ENCODE results near the gene DDX55. TPM values are rescaled to one million over a fixed set of nuclear protein-coding genes. Genes with fewer than 3 reads are reported as not detected.
A peak's percentile ranks its signal among the peaks of the same experiment; 100 is the strongest.

The DDX55 gene
- total RNA-seq, 1 experiment from 2014 or later = 23.5 TPM

DNA sequence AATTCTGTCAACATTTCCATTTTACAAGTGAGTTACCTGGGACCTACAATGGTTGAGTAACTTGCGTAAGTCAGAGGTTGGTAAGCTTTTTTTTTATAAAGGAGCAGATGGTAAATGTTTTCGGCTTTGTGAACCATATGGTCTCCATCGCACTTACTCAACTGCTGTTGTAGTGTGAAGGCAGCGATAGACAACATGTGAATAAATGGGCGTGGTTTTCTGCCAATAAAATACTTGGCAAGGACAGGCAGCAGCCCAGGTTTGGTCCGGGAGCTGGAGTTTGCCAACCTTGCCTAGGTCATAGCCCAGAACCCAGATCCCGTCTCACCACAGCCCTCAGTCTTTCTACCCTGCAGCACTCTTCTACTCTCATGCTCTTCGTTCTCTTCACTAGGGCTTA, 6.3 kb downstream of the DDX55 start:
- DNase-seq (ENCODE audit: low read depth) = no peak

- DNase-seq (ENCODE audit: low read depth) = no peak
Measured at GRCh38 chr12:123614110-123614509, 12.2 kb downstream of the DDX55 start.

GRCh38 chr12:123614531-123614930, 12.6 kb downstream of the DDX55 start:
- DNase-seq (ENCODE audit: low read depth) = peak; percentile 84

GRCh38 chr12:123617144-123617543, 15.2 kb downstream of the DDX55 start:
- DNase-seq (ENCODE audit: low read depth) = no peak

DNA sequence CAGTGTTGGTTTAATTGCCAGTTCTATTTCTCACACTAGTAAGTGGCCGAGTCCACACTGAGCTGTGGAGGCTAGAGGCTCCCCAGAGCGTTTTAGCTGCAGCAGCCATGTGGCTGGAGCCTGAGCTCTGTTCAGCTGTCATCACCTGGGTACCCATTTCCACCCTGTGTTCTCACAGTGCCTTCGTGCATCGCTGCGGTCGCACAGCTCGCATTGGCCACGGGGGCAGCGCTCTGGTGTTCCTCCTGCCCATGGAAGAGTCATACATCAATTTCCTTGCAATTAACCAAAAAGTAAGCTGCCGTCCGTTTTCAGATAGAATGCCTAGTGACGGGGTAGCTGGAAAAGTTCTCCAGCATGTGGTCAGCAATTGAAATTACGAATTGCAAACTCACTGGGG, 15.7 kb downstream of the DDX55 start:
- no peak for DNase-seq (ENCODE audit: low read depth)

DNA sequence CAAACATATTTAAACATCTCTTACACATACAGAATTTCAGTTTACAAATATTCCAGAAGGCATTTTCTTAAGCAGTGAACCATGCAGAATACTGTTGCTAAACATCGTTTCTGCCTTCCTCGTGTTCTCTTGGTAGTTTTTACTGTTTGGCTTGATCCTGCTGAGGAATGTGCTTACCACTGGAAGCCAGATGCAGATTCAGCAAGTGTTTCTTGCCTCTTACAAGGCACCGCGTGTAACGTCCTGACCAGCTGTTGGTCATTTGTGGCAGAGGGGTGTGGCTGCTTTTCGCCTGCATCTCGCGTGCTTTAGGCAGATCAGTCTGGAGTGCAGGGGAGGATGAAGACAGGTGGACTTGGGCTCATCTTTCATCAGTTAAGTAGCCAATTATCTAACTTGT, 19.2 kb downstream of the DDX55 start:
- no peak for DNase-seq (ENCODE audit: low read depth)

- DNase-seq (ENCODE audit: low read depth) = no peak
Measured at GRCh38 chr12:123621619-123622530, 20.0 kb downstream of the DDX55 start.

GRCh38 chr12:123633379-123634141, 31.7 kb downstream of the DDX55 start, which contains the start of the genes EIF2B1 and GTF2H3:
EIF2B1 (minus strand) TSS chr12:123633686; CDS start chr12:123633557, 129 bp downstream.
GTF2H3 (plus strand) TSS chr12:123633829; CDS start chr12:123633860, 31 bp downstream.
- peak; percentile 96 for DNase-seq (ENCODE audit: low read depth)

DNA sequence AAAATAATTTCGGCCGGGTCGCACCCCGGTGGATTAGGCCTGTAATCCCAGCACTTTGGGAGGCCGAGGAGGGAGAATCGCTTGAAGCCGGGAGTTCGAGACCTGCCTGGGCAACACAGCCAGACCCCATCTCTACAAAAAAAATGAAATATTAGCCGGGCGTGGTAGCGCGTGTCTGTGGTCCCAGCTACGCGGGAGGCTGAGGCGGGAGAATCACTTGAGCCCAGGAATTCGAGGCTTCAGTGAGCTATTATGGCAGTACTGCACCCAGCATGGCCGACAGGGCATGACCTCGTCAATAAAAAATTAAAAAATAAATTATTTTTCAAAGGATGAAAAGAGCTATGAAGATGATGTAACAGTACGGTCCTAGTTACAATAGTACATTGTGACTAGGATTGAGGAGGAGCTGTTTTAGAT, 32.3 kb downstream of the DDX55 start:
- DNase-seq (ENCODE audit: low read depth) = peak; percentile 2

DNA sequence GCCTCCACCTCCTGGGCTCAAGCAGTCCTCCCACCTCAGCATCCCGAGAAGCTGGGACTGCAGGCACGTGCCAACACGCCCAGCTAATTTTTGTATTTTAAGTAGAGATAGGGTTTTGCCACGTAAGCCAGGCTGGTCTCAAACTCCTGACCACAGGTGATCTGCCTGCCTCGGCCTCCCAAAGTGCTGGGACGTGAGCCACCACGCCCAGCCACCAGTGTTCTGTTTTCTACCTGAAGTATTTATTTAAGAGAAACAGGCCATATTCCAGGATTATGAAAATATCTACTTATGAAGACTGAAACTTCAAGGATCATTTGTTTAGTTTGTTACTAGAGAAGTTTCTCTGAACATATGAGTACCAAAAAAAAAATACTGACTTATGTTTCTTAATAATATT, 42.0 kb downstream of the DDX55 start:
- DNase-seq (ENCODE audit: low read depth) = no peak

DNA sequence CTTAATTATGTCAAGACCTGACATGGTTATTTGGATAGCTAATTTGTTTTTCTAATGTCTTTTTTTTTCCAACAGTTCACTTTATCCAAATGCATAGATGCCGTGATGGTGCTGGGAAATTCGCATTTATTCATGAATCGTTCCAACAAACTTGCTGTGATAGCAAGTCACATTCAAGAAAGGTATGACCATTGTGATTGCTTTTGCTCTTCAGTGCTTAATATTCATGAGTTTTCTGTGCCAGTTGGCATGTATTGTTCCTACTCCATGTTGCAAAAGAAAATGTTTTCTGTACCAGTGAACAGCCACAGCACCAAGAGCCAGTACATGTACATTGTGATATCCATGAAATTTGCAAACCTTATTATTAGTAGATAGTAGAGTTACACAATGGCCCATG, 43.5 kb downstream of the DDX55 start:
- no peak for DNase-seq (ENCODE audit: low read depth)

- no peak for DNase-seq (ENCODE audit: low read depth)
Measured at GRCh38 chr12:123645878-123646277, 44.0 kb downstream of the DDX55 start.

- DNase-seq (ENCODE audit: low read depth) = no peak
Measured at GRCh38 chr12:123648401-123648800, 46.5 kb downstream of the DDX55 start.

GRCh38 chr12:123654129-123654701, 52.3 kb downstream of the DDX55 start:
- DNase-seq (ENCODE audit: low read depth) = no peak

DNA sequence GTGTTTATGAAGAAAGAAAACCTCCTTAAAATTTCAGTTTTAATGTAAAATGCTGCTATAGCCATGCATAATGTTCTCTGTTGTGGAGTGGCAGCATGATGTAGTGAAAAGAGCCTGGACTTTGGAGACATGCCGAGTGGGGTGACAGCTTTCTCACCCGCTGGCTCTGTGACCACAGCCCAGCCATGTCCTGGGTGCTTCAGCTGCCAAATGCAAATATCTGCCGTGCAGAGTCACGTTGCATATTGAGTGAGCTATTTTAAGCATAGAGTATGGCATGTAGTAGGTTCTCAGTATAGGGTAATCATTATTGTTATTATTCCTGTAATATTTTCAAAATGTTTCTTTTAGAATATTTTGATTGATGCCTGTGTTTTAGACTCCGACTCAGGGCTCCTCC, 53.5 kb downstream of the DDX55 start:
- no peak for DNase-seq (ENCODE audit: low read depth)

DNA sequence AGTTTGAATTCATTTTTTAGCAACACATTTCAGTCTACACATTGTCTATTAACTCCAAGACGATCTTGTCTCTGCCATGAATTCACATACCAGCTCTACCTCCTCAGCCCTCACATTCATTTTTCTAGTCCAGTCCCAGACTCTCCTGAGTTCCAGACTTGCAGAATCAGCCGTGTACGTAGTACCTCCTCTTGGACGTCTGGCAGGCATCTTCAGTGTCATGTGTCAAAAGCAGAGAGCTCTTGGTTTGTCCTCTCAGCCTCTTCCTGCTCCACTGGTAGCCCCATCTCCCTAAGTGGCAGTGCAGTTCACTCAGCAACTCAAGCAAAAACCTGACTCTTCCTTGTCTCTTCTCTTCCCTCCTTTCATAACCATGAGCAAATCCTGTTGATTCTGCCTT, 54.5 kb downstream of the DDX55 start:
- DNase-seq (ENCODE audit: low read depth) = no peak

- DNase-seq (ENCODE audit: low read depth) = no peak
Measured at GRCh38 chr12:123657211-123657610, 55.3 kb downstream of the DDX55 start.

DNA sequence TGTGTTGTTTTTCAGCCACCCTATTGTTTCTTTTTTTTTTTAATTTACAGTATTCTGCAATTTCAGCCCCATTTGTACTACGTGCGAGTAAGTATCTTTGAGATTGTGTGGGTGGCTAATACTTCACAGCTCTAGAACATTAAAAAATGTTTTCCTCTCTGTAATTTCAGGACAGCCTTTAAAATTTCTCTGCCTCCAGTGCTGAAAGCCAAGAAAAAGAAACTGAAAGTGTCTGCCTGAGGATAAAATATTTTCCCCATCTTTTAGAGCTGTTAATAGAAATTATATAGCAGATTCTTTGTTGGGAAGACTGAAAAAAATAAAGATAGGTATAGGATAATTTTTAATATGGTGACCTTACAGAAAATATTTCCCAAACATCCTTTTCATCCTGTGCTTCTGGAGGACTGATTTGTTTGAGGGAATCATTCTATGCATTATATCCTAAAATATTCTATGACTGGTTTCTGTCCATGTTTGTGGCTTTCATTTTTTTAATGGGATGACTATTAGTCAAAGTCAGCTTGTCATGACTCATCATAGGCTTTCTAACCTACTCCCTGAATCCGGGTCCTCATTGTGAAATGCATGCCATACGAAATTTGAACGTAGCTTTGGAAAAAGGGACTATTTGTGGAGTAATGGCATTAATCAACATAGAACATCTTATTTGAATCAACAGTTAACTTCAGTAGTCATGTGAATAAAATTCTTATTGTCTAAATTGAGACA, 58.3 kb downstream of the DDX55 start:
- DNase-seq (ENCODE audit: low read depth) = peak; percentile 87

DNA sequence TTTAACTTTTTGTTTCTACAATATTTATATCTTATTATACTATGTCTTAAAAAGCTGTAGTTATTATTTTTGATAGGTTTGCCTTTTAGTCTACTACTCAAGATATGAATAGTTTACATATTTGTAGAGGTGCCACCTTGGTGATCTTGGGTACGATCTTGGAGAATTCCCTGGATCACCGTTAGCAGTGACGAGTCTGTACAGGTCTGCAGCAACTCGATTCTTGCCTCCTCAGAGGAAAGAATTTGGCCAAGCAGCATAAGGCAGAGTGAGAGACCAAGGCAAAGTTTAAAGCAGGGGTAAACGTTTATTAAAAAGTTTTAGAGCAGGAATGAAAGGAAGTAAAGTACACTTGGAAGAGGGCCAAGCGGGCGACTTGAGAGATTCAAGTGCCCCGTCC, 65.9 kb downstream of the DDX55 start:
- DNase-seq (ENCODE audit: low read depth) = no peak
